Skeletal muscle cell (primary cell): ENCODE data around the gene CNTNAP5.
"Not testable (repeated sequence)": the region's sequence is repeated elsewhere in the genome, so short reads cannot be mapped to it uniquely, and the experiment has no call there.

Experiments
- DNase-seq: peaks from one replicate; pipeline ENCODE4 v3.0.0-alpha.2; 2010; ENCODE audit warnings: low read depth
- H3K4me3 ChIP-seq: 2 replicates; pipeline ENCODE4 v1.5.1; 2011; ENCODE audit warnings: low read depth, mild to moderate bottlenecking, control low read depth, low read length, moderate library complexity

The CNTNAP5 gene

DNA sequence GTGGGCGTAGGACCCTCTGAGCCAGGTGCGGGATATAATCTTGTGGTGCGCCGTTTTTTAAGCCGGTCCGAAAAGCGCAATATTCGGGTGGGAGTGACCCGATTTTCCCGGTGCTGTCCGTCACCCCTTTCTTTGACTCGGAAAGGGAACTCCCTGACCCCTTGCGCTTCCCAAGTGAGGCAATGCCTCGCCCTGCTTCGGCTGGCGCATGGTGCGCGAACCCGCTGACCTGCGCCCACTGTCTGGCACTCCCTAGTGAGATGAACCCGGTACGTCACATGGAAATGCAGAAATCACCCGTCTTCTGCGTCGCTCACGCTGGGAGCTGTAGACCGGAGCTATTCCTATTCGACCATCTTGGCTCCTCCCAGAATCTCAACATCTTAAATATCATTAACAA, 336.9 kb downstream of the CNTNAP5 start:
- H3K4me3 ChIP-seq, DNase-seq: not testable (repeated sequence)

DNA sequence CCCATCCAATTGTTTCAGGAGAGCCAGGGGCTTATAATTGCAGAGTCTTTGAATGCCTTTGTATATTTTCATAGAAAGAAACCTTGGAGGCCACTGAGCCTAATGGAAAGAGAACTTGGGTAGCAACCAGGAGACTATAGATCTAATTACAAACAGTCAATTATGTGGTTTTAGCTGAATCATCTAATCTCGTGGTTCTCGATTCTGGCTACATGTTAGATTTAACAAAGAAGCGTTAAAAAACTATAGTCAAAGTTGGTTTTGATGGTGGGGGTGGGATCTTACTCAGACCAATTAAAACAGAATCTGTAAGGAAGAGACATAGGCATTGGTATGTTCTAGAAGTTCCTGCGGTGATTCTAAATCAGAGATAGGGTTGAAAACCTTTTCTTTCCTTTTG, 344.1 kb downstream of the CNTNAP5 start:
- no peak for DNase-seq
- no peak overlapping the region for H3K4me3 ChIP-seq

- H3K4me3 ChIP-seq: no peak overlapping the region
- no peak for DNase-seq
These were observed 355.2 kb downstream of the CNTNAP5 start for GRCh38 chr2:124380221-124380749.

DNA sequence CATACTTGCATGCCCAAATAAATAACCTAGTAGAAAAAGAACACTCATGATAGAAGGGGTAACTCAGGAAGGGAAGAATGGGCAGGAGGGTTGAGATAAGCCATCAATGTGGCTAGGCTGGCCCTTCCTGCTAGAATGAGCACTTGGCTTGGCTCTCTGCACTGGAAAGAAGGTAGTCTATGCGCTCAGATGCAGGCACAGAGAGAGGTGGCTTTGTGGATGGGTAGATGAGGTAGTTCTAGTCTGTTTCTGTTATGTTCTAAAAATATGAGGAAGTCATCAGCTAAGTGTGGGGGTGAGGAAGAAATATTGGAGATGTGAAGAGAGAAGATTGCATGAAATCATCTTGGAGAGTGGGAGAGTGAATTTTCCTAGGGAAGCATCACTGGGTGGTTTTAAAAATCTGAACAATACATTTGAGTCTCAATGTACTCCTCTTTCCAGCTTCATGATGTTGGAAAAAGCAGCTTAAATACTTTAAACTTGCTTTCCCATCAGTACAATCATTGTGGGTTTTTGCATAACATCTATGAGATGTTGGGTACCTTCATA, 357.1 kb downstream of the CNTNAP5 start:
- DNase-seq: no peak
- no peak overlapping the region for H3K4me3 ChIP-seq

DNA sequence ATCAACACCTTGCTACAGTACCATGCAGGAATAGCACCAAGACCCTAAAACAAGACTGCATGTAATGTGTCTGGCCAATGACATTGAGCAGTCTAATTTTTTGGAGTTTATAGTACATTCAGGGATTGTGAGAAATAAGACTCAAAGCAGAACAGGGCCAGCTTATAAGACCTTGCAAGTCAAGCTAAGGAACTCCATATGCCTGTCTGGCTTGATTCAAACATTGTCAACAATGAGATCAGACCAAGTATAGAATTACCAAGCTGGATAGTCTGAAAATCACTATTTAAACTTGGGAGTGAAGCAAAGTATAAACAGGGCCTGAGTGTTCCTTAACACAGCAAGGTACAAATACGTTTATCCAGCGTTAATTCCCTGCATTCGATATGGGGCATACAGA, 370.9 kb downstream of the CNTNAP5 start:
- DNase-seq: no peak
- H3K4me3 ChIP-seq: no peak overlapping the region

- no peak for DNase-seq
- H3K4me3 ChIP-seq: no peak overlapping the region
These were observed 377.2 kb downstream of the CNTNAP5 start for GRCh38 chr2:124402274-124402673.

DNA sequence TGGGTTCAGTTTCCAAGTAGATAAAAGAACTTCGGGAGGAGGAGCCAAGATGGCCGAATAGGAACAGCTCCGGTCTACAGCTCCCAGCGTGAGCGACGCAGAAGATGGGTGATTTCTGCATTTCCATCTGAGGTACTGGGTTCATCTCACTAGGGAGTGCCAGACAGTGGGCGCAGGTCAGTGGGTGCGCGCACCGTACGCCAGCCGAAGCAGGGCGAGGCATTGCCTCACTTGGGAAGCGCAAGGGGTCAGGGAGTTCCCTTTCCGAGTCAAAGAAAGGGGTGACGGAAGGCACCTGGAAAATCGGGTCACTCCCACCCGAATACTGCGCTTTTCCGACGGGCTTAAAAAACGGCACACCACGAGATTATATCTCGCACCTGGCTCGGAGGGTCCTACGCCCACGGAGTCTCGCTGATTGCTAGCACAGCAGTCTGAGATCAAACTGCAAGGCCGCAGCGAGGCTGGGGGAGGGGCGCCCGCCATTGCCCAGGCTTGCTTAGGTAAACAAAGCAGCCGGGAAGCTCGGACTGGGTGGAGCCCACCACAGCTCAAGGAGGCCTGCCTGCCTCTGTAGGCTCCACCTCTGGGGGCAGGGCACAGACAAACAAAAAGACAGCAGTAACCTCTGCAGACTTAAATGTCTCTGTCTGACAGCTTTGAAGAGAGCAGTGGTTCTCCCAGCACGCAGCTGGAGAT, 382.9 kb downstream of the CNTNAP5 start:
- not testable (repeated sequence) for DNase-seq, H3K4me3 ChIP-seq

- DNase-seq: no peak
- H3K4me3 ChIP-seq: no peak overlapping the region
These were observed 399.0 kb downstream of the CNTNAP5 start for GRCh38 chr2:124424074-124424473.

- DNase-seq: no peak
- no peak overlapping the region for H3K4me3 ChIP-seq
These were observed 401.0 kb downstream of the CNTNAP5 start for GRCh38 chr2:124426122-124426521.

DNA sequence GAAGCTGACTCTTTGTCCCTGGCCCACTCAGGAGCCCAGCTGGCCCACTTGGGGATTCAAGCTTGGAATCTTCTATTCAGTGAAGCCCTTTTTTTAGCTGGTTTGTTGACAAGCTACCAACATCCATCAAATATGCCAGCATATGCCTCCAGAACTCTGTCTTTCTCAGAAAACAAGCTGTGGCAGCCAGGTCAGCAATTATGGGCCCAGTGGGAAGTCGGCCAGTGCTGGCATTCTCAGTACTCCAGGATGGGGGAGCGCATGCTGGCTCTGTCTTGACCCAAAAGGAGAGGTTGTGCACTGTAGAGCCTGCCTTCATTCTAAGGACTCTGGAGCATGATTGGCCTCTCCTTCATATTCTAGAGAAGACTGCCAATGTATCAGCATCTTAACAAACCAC, 401.5 kb downstream of the CNTNAP5 start:
- H3K4me3 ChIP-seq: no peak overlapping the region
- DNase-seq: no peak

DNA sequence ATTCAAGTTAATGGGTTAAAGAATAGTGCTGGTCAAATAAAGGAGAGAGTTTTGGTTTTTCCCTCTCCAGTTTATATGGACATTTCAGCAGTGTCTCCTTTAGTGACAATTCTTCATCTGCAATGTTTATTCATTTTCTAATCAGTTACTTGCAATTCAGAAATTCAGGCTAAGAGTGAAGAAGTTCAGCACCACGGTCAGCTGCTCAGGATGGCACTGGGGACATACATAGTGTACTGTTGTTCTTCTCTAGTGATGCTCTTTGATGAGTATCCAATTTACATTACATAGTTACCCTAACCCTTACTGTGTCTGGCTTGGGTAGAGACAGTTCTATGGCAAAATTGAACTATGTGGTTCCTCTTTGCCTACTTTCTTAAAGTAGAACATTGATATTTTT, 412.7 kb downstream of the CNTNAP5 start:
- H3K4me3 ChIP-seq: no peak overlapping the region
- no peak for DNase-seq

GRCh38 chr2:124450481-124450880, 425.4 kb downstream of the CNTNAP5 start:
- no peak overlapping the region for H3K4me3 ChIP-seq
- DNase-seq: no peak

DNA sequence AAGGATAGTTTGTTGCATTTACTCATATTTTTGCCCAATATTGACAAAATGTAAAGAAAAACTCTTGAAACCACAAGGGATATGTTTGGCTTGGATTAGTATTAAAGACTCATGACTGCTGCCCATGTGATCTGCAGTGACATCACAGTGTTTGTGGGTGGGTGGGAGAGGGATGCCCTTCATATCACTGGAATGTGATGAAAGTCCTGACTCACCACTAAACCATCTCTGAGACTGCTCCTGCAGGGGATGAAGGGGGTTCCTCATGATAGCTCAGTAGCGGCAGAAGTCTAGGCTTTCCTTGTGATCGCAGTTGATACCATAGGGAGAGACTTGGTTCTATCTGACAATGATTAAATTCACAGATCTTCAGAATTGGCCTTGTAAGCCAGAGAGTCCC, 451.2 kb downstream of the CNTNAP5 start:
- DNase-seq: peak; percentile 27
- H3K4me3 ChIP-seq: no peak overlapping the region

DNA sequence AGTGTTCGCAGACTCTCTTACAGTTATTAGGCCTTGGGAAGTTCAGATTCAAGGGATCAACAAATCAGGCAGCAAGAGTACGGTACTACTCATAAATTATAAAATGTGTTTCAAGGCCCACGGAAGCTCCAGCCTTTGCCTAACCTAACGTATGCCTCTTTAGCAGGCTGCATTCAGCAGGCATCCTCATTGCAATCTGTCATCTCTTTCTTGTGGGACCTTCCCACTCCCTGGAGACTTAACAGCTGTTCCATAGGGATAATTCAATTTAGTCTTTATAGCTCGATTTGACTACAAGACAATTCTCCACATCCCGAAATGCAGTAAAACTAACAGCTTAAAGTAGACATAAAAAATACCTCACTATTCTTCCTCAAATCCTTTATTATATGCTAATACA, 453.7 kb downstream of the CNTNAP5 start:
- DNase-seq: no peak
- H3K4me3 ChIP-seq: no peak overlapping the region

DNA sequence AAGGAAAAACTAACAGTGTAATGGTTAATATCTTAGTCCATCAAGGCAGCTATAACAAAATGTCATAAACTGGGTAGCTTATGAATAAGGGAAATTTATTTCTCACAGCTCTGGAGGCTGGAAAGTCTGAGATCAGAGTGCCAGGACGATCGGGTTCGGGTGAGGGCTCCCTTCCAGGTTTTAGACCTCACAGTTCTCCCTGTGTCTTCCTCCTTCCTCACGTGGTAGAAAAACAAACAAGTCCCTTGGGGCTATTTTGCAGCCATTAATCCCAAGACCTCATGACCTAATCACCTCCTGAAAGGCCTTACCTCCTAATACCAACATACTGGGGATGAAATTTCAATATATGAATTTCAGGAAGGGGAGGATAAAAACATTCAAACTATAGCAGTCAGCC, 455.9 kb downstream of the CNTNAP5 start:
- no peak overlapping the region for H3K4me3 ChIP-seq
- no peak for DNase-seq

- DNase-seq: no peak
These were observed 457.0 kb downstream of the CNTNAP5 start for GRCh38 chr2:124482044-124482443.

DNA sequence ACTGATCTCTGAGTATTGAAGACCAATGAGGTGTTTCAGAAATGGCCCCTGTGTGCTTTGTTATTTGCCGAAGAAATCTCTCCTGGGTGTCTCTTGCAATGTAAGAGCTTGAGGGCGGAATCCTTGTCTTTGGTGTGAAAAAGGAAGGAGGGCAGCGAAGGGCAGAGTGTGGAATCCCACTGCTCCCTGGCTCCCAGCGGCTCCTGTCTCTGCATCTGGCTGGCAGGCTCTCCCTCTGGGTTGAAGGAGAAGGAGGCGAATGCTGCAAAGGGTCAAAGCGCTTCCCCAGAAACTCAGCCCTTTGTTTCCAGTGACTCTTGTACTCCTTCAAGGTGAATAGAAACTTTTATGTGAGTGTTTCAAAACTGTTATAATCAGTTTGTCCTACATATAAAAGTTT, 457.5 kb downstream of the CNTNAP5 start:
- no peak overlapping the region for H3K4me3 ChIP-seq
- no peak for DNase-seq

More at GRCh38 chr2:124482044-124482443, 457.0 kb downstream of the CNTNAP5 start:
- no peak overlapping the region for H3K4me3 ChIP-seq

DNA sequence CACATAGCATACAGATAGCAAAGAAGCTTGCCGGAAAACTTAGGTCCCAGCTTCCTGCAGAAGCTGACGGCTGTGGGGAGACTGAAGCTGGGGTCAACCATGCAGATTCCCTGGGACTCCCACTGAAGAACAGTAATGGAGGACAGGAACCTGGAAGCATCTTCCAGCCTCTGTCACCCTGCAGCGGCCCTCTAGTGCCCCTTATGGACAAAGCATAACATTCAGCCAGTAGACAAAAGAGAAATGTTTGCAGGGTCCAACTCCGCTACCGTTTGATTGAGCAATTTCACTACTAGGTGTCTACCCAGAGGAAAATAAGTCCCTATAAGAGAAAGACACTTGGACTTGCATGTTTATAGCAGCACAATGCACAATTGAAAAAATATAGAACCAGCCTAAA, 460.6 kb downstream of the CNTNAP5 start:
- H3K4me3 ChIP-seq: no peak overlapping the region
- no peak for DNase-seq

DNA sequence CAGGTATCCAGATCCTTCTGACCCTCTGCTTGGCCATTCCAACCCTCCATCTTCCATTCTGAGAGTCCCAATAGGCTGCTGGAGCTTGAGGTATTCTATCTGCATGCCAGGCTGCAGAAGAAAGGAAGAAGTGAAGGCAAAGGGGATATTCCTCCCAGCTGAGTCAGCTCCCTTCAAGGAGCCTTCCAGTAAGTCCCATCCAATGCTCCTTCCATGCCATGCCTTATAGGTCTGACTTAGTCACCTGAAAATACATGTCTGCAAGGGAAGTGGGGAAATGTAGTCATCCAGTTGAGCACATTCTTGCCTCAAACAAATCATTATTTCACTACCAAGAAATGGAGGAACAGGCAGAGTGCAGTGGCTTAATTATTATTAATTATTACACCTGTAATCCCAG, 464.6 kb downstream of the CNTNAP5 start:
- no peak overlapping the region for H3K4me3 ChIP-seq
- no peak for DNase-seq

DNA sequence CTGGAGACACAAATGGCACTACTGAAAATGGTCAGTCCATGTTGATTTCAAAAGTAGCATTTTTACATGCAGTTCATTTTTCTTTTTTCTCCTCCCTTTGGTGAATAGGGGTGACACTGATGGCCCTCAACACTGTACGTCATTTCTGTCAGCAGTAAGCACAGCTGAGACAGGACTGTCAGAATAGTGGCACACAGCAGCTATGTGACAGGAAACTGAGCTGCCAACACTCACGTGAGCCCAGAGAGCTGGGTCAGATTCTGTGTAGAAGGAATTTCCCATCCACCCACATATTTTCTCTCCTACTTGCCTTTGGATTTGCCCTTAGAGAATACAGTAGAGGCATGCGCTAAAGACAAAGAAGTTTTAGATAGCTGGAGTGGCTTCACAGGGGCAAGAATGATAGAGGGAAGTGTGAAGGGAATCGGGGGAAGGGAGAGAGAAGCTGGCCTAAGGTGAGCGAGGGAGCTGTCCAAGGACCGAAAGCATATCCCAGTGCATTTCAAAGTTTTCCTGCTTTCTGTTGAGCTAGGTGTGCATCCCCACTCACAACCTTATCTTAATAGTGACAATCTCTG, 476.6 kb downstream of the CNTNAP5 start:
- DNase-seq: no peak
- no peak overlapping the region for H3K4me3 ChIP-seq

DNA sequence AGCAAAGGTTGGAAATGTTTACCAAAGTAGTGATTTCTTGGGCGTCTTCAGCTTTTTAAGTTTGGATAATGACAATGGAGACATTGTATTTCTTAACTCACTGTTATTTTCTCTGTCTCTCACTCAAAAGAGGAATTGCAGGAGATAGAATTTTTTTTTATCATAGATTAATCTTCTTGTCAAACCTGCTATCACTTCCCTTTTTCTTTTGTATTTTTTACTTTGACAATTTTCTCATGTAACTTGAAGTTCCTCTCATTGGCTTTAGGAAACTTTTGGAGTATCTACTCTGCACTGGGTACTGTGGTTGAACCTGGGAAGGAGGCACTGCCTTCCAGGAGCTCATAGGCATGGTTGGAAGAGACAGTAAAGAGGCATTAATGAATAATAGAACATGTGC, 489.1 kb downstream of the CNTNAP5 start:
- no peak overlapping the region for H3K4me3 ChIP-seq
- no peak for DNase-seq
